Measurements from ENCODE around the gene INO80.
A peak's percentile ranks its signal among the peaks of the same experiment; 100 is the strongest.

INO80 gene

DNA sequence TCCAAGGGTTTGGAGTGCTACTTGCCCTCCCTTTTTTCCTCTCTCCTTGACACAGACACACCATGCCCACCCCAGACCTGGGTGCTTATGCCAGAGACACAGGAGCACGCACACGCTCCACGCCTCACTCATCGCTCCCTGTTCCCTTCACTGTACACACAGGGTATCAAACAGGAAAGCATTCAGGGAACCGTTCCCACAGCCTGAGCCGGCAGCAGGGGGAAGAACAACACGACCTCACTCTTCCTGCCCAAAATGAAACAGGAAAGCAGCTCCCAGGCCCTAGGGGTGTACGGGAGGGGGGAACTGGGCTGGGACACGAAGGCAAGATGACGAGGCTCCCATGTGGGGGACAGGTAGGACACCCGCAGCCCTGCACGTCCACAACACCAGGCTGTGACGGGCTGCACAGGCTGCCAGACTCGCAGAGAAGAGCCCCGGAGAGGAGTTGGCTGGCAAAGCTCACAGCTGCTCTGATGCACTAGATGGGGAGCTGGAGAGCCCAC lies 175.7 kb downstream of the INO80 start:
- TF ChIP-seq, protein P1, sequence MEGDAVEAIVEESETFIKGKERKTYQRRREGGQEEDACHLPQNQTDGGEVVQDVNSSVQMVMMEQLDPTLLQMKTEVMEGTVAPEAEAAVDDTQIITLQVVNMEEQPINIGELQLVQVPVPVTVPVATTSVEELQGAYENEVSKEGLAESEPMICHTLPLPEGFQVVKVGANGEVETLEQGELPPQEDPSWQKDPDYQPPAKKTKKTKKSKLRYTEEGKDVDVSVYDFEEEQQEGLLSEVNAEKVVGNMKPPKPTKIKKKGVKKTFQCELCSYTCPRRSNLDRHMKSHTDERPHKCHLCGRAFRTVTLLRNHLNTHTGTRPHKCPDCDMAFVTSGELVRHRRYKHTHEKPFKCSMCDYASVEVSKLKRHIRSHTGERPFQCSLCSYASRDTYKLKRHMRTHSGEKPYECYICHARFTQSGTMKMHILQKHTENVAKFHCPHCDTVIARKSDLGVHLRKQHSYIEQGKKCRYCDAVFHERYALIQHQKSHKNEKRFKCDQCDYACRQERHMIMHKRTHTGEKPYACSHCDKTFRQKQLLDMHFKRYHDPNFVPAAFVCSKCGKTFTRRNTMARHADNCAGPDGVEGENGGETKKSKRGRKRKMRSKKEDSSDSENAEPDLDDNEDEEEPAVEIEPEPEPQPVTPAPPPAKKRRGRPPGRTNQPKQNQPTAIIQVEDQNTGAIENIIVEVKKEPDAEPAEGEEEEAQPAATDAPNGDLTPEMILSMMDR (IDR thresholded peaks at IDR 0.05; ENCODE audit: low read depth, low read length), result no peak
- no peak overlapping the region for H3K4me3 ChIP-seq (ENCODE audit: low read depth, low read length)

DNA sequence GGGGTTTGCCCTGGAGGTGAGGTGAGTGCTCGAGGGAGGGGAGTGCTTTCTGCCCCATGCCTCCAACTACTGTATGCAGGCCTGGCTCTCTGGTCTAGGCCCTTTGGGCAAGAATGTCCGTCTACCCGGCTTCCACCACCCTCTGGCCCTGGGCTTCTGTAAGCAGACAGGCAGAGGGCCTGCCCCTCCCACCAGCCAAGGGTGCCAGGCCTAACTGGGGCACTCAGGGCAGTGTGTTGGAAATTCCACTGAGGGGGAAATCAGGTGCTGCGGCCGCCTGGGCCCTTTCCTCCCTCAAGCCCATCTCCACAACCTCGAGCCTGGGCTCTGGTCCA lies 177.6 kb downstream of the INO80 start:
- TF ChIP-seq, protein P1 (IDR thresholded peaks at IDR 0.05; ENCODE audit: low read depth, low read length), result no peak
- H3K4me3 ChIP-seq (ENCODE audit: low read depth, low read length), result no peak overlapping the region

DNA sequence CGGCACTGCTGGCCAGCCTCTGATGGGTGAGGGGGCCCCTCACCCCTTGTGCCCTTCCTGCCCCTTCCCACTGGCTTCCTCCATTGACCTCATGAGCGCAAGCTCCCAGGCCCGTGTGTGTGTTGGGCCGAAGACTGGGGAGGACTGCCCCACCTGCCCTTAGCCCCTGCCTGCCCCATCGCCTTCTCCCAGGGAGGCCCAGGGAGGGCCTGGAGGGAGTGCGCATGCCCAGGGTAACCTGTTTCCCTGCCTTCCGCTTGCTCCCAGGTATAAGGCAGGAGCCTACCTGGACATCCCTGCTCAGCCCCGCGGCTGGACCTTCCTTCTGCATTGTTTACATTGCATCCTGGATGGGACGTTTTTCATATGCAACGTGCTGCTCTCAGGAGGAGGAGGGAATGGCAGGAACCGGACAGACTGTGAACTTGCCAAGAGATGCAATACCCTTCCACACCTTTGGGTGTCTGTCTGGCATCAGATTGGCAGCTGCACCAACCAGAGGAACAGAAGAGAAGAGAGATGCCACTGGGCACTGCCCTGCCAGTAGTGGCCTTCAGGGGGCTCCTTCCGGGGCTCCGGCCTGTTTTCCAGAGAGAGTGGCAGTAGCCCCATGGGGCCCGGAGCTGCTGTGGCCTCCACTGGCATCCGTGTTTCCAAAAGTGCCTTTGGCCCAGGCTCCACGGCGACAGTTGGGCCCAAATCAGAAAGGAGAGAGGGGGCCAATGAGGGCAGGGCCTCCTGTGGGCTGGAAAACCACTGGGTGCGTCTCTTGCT lies 178.1 kb downstream of the INO80 start:
- no peak overlapping the region for H3K4me3 ChIP-seq (ENCODE audit: low read depth, low read length)
- TF ChIP-seq, protein P1 (IDR thresholded peaks at IDR 0.05; ENCODE audit: low read depth, low read length), result peak; percentile 27; the same call in 1 of the 2 replicates

DNA sequence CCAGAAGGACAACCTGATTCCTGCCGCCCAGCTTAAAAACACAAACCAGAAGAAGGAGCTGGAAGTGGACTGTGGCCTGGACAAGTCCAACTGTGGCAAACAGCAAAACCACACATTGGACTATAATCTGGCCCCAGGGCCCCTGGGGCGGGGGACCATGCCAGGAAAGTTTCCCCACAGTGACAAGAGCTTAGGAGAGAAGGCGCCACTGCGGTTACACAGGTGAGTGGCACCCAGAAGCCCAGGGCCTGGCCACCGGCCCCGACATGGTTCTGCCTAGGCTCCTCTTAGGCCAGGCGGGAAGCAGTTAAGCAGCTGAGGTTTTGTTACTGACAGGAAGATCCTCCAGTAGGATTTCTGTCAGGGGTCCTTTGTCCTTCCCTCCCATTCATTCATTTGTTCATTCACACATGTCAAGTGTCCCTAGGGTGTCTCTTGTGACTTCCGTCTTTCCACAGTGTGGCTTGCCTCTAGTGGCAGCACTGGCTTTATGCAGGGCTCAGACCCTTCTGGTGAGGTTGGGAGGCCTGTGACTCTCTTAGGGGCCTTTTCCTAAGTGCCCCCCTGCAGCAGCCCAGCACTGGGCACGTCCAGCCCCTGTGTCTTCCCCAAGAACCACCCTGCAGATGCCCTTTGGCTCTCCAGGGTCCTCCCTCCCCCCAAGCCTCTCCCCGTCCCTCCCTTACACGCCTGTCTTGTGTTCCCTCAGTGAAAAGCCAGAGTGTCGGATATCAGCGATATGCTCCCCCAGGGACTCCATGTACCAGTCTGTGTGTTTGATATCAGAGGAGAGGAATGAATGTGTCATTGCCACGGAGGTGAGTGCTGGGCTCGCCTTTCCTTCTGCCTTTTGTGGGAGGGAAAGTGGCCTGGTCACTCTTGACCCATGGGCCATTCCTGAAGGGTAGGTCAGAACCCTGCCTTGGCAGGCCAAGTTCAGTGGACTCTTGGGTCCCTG lies 179.1 kb downstream of the INO80 start:
- H3K4me3 ChIP-seq (ENCODE audit: low read depth, low read length), result no peak overlapping the region
- TF ChIP-seq, protein P1 (IDR thresholded peaks at IDR 0.05; ENCODE audit: low read depth, low read length), result no peak

DNA sequence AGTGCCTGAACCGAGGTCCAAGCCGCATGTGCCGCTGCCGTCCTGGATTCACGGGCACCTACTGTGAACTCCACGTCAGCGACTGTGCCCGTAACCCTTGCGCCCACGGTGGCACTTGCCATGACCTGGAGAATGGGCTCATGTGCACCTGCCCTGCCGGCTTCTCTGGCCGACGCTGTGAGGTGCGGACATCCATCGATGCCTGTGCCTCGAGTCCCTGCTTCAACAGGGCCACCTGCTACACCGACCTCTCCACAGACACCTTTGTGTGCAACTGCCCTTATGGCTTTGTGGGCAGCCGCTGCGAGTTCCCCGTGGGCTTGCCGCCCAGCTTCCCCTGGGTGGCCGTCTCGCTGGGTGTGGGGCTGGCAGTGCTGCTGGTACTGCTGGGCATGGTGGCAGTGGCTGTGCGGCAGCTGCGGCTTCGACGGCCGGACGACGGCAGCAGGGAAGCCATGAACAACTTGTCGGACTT lies 179.8 kb downstream of the INO80 start:
- H3K4me3 ChIP-seq (ENCODE audit: low read depth, low read length), result no peak overlapping the region
- TF ChIP-seq, protein P1 (IDR thresholded peaks at IDR 0.05; ENCODE audit: low read depth, low read length), result no peak

DNA sequence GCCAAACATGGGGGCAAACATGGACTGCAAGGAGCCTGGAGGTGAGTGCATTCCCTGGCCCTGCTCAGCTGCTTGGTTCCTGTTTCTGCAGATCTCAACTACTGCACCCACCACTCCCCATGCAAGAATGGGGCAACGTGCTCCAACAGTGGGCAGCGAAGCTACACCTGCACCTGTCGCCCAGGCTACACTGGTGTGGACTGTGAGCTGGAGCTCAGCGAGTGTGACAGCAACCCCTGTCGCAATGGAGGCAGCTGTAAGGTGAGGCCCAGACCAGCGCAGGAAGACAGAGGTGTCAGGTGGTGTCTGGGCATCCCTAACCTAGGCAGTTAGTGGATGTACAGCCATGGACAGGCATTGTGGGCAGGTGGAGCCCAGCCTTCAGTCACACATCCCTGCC lies 181.6 kb downstream of the INO80 start:
- H3K4me3 ChIP-seq (ENCODE audit: low read depth, low read length), result no peak overlapping the region
- TF ChIP-seq, protein P1 (IDR thresholded peaks at IDR 0.05; ENCODE audit: low read depth, low read length), result no peak

Measured in WI38 (cell line).